Kidney epithelial cell (primary cell): ENCODE data around the gene VDR. TPM values are rescaled to one million over a fixed set of nuclear protein-coding genes. Genes with fewer than 3 reads are reported as not detected.

Experiments
- DNase-seq: peaks from one replicate; pipeline ENCODE4 v3.0.0-alpha.2; 2010; ENCODE audit warnings: low read depth
- H3K27me3 ChIP-seq: 2 replicates; pipeline ENCODE4 v1.6.0; 2011; ENCODE audit warnings: low read length; ENCODE audit not compliant: control insufficient read depth, insufficient read depth
- H3K36me3 ChIP-seq: 2 replicates; pipeline ENCODE4 v1.5.1; 2011; ENCODE audit warnings: low read length; ENCODE audit not compliant: control insufficient read depth, insufficient read depth
- H3K4me3 ChIP-seq: 2 replicates; pipeline ENCODE4 v1.5.1; 2011; ENCODE audit warnings: low read depth, mild to moderate bottlenecking, control low read depth, low read length
- total RNA-seq: library from RNA; depleted of rRNA; stranded (reverse); fragments of >200 nt; gene quantifications from 2 replicates; pipeline ENCODE4 v1.2.3, GENCODE V29; 2015
- TF ChIP-seq, protein P1 (sequence below): IDR thresholded peaks from 2 replicates; pipeline ENCODE4 v1.5.1; 2011; ENCODE audit warnings: mild to moderate bottlenecking, moderate library complexity, low read length, control low read depth, inconsistent platforms; ENCODE audit not compliant: insufficient read depth, poor library complexity, severe bottlenecking

VDR gene
- total RNA-seq, 1 donor from 2014 or later: 21.9 TPM

DNA sequence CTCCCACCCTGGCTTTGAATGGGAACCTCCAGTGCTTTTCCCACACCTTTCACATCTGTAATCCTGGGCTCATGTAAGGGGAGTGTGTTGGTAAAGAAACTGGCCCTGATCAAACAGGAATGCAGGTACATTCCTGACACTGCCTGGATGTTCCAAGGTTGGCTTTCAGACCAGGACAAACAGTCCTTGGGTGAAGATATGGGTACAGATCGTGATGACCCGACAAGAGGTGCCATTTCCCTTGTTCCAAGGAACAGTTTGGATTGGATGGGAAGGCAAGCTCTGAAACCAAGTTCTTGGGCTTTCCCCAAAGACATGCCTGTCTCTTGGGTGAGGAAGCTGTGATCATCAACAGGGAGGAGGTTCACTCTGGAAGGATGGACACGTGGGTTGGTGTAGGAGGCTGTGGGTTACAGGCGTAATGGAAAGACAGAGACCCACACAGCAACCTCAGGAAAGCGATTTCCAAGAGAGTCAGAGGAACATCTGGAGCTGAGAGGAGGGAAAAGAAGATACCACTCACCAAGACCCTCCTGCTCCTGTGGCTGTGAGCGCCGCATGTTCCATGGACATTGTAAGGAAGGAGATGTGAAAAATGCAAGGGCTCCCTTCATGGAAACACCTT, 26.4 kb downstream of the VDR start:
- no peak overlapping the region for H3K4me3 ChIP-seq
- no peaks in the 10 kb centered on the region for H3K36me3 ChIP-seq
- no peaks in the 10 kb centered on the region for H3K27me3 ChIP-seq
- DNase-seq: no peak
- TF ChIP-seq, protein P1, sequence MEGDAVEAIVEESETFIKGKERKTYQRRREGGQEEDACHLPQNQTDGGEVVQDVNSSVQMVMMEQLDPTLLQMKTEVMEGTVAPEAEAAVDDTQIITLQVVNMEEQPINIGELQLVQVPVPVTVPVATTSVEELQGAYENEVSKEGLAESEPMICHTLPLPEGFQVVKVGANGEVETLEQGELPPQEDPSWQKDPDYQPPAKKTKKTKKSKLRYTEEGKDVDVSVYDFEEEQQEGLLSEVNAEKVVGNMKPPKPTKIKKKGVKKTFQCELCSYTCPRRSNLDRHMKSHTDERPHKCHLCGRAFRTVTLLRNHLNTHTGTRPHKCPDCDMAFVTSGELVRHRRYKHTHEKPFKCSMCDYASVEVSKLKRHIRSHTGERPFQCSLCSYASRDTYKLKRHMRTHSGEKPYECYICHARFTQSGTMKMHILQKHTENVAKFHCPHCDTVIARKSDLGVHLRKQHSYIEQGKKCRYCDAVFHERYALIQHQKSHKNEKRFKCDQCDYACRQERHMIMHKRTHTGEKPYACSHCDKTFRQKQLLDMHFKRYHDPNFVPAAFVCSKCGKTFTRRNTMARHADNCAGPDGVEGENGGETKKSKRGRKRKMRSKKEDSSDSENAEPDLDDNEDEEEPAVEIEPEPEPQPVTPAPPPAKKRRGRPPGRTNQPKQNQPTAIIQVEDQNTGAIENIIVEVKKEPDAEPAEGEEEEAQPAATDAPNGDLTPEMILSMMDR: no peak

- no peaks in the 10 kb centered on the region for H3K27me3 ChIP-seq
- no peak for DNase-seq
- H3K4me3 ChIP-seq: no peak overlapping the region
- no peaks in the 10 kb centered on the region for H3K36me3 ChIP-seq
- TF ChIP-seq, protein P1: no peak
Observed at GRCh38 chr12:47877081-47877480, 27.7 kb downstream of the VDR start.

GRCh38 chr12:47876440-47876960, 28.3 kb downstream of the VDR start:
- no peak for DNase-seq
- TF ChIP-seq, protein P1: no peak
- no peak overlapping the region for H3K4me3 ChIP-seq
- H3K36me3 ChIP-seq: no peaks in the 10 kb centered on the region
- no peaks in the 10 kb centered on the region for H3K27me3 ChIP-seq

GRCh38 chr12:47875746-47876439, 28.9 kb downstream of the VDR start:
- no peak overlapping the region for H3K4me3 ChIP-seq
- no peak for DNase-seq
- H3K36me3 ChIP-seq: no peaks in the 10 kb centered on the region
- H3K27me3 ChIP-seq: no peaks in the 10 kb centered on the region
- TF ChIP-seq, protein P1: no peak

- H3K4me3 ChIP-seq: no peak overlapping the region
- no peak for DNase-seq
- H3K36me3 ChIP-seq: no peaks in the 10 kb centered on the region
- H3K27me3 ChIP-seq: no peaks in the 10 kb centered on the region
- TF ChIP-seq, protein P1: no peak
Observed at GRCh38 chr12:47874316-47874715, 30.5 kb downstream of the VDR start.
